ENCODE data around the gene MMD. TPM values are rescaled to one million over a fixed set of nuclear protein-coding genes. Genes with fewer than 3 reads are reported as not detected.
A peak's percentile ranks its signal among the peaks of the same experiment; 100 is the strongest.

The MMD gene
- total RNA-seq, 2 experiments from 2014 or later = 15.3 to 17.4 TPM

DNA sequence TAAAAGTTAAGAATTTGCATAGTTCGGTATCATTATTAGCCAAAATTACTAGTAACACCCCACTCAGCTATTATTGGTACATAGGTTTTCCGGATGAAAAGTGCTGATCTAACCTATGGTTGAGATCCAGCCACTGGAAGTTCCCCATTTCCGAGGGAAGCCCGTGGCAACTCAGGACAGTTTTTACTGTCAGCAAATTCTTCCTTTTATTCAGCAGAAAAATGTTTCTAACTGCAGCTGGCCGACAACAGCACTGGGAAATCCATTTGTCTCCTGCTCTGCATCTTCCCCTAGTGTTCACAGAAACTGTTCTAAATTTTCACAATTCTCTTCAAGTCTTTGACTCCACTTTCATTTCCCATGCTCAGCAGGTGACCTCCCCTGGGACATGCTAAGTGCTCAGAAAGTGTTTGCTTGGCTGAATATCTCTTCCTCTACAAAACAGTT, 15.5 kb upstream of the MMD start:
- Histone ChIP-seq H3K4me1 (ENCODE audit: insufficient read depth, low read length) (no peaks in the 10 kb centered on the region), H3K9me3 (ENCODE audit: control insufficient read depth in 1 of 2, insufficient read depth in 1 of 2, low read length in 2 of 2) (no peaks in the 10 kb centered on the region), H3K27ac (ENCODE audit: low read depth in 1 of 2, low read length in 2 of 2) (no peak overlapping the region), H3K36me3 (ENCODE audit: insufficient read depth, low read length) (no peaks in the 10 kb centered on the region), H3K27me3 (ENCODE audit: control insufficient read depth in 1 of 2, insufficient read depth in 2 of 2, low read length in 2 of 2) (no peaks in the 10 kb centered on the region), H3K4me3 (ENCODE audit: low read length) (no peak overlapping the region)
- H3K36me3 Mint-ChIP-seq (ENCODE audit: low read depth) = no peaks in the 10 kb centered on the region
- intact Hi-C loops (cut with DNase I, micrococcal nuclease) = no loop called here
- CTCF ChIA-PET = no interaction called here
- DNase-seq (peak in 1 of 14 experiments; percentile 15), ATAC-seq (ENCODE audit: poor library complexity) (no peak)
- TF ChIP-seq, protein P1, sequence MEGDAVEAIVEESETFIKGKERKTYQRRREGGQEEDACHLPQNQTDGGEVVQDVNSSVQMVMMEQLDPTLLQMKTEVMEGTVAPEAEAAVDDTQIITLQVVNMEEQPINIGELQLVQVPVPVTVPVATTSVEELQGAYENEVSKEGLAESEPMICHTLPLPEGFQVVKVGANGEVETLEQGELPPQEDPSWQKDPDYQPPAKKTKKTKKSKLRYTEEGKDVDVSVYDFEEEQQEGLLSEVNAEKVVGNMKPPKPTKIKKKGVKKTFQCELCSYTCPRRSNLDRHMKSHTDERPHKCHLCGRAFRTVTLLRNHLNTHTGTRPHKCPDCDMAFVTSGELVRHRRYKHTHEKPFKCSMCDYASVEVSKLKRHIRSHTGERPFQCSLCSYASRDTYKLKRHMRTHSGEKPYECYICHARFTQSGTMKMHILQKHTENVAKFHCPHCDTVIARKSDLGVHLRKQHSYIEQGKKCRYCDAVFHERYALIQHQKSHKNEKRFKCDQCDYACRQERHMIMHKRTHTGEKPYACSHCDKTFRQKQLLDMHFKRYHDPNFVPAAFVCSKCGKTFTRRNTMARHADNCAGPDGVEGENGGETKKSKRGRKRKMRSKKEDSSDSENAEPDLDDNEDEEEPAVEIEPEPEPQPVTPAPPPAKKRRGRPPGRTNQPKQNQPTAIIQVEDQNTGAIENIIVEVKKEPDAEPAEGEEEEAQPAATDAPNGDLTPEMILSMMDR (IDR thresholded peaks at IDR 0.05) = no peak
- H3K27me3 Mint-ChIP-seq = no peaks in the 10 kb centered on the region
- no peak overlapping the region for H3K27ac Mint-ChIP-seq
- POLR2A ChIA-PET = no interaction called here
- H3K4me1 Mint-ChIP-seq (ENCODE audit: low read depth) = peaks cover 9% of the 10 kb centered on the region
- H3K9me3 Mint-ChIP-seq = no peaks in the 10 kb centered on the region
- H3K4me3 Mint-ChIP-seq = no peak overlapping the region

DNA sequence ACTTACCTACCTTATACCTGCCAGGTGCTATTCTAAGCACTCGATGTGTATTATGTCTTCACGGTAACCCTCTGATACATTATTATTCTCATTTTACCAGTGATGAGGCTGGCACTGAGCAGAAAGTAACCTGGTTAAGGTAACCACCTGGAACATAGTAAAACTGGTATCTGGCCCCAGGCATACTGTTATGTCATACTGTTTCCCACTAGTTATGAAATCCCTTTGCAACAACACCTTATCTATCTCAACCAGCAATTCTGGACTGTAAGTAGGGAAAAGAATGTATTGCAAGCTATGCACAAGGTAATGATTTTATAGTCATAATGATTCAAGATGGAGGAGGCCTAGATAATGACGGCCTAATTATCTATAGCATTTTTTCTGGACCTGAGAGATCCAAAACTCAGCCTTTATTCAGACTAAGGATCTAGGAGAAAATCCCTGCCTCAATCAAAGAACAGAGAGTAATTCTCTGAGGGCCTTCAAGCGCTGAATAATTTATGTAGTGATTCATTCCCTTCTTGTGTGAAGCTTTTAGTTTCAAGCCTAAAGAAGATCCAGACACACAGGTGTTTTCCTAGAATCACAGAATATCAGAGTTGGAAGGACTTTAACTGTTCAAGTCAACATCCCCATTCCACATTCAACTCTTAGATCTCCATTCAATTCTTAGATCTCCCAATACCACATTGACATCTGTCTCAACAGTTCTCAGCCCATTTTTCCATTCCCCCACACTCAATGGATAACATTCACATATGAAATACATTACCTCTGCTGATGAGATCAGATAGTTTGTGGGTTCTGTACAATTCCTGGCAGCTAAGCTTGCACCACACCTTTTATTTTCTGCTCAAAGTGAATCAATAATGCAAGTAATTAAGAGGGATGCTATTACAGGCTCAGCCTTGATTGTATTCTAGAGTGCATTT, 14.9 kb upstream of the MMD start:
- DNase-seq (no peak), ATAC-seq (ENCODE audit: poor library complexity) (no peak)
- H3K27ac Mint-ChIP-seq = no peak overlapping the region
- H3K36me3 ChIP-seq (ENCODE audit: insufficient read depth, low read length) = no peaks in the 10 kb centered on the region
- H3K9me3 ChIP-seq (ENCODE audit: control insufficient read depth in 1 of 2, insufficient read depth in 1 of 2, low read length in 2 of 2) = no peaks in the 10 kb centered on the region
- no peaks in the 10 kb centered on the region for H3K27me3 ChIP-seq (ENCODE audit: control insufficient read depth in 1 of 2, insufficient read depth in 2 of 2, low read length in 2 of 2)
- H3K4me3 ChIP-seq (ENCODE audit: low read length) = no peak overlapping the region
- no peaks in the 10 kb centered on the region for H3K27me3 Mint-ChIP-seq
- ChIA-PET POLR2A (interaction anchor here (0.7 kb wide), 1 partner anchor 10 kb away, joined by 3 read pairs; no protein-coding TSS in a partner anchor), CTCF (no interaction called here)
- peaks cover 3% of the 10 kb centered on the region for H3K4me1 ChIP-seq (ENCODE audit: insufficient read depth, low read length)
- no peaks in the 10 kb centered on the region for H3K36me3 Mint-ChIP-seq (ENCODE audit: low read depth)
- no peak overlapping the region for H3K27ac ChIP-seq (ENCODE audit: low read depth in 1 of 2, low read length in 2 of 2)
- no peaks in the 10 kb centered on the region for H3K9me3 Mint-ChIP-seq
- H3K4me1 Mint-ChIP-seq (ENCODE audit: low read depth) = peaks cover 11% of the 10 kb centered on the region
- H3K4me3 Mint-ChIP-seq = no peak overlapping the region
- TF ChIP-seq, protein P1 (IDR thresholded peaks at IDR 0.05) = no peak
- intact Hi-C loops (cut with DNase I, micrococcal nuclease) = no loop called here

DNA sequence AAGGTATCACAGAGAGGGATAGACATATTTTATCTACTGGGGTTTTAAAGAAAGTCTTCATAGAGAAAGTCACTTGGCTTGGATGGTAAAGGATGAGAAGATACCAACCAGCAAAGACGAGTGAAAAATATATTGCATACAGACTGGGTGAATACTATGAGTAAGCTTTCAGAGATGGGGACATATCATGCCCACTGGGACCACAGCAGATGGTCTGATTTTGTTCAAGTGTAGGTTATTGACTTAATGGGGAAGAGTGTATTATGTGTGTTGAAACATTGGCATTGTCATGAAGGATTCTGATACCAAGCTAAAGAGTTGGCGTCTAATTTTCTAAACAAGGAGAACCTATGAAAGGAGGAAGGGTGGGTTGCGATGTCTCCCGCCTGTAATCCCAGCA, 13.8 kb upstream of the MMD start:
- POLR2A ChIA-PET = no interaction called here
- peaks cover 3% of the 10 kb centered on the region for H3K4me1 ChIP-seq (ENCODE audit: insufficient read depth, low read length)
- Mint-ChIP-seq H3K27me3 (no peaks in the 10 kb centered on the region), H3K4me1 (ENCODE audit: low read depth) (peaks cover 11% of the 10 kb centered on the region), H3K27ac (no peak overlapping the region), H3K4me3 (no peak overlapping the region), H3K36me3 (ENCODE audit: low read depth) (no peaks in the 10 kb centered on the region), H3K9me3 (no peaks in the 10 kb centered on the region)
- ATAC-seq (ENCODE audit: poor library complexity) = no peak
- intact Hi-C loops (cut with DNase I, micrococcal nuclease) = no loop called here
- no peak for DNase-seq
- CTCF ChIA-PET = no interaction called here
- no peaks in the 10 kb centered on the region for H3K27me3 ChIP-seq (ENCODE audit: control insufficient read depth in 1 of 2, insufficient read depth in 2 of 2, low read length in 2 of 2)
- no peak overlapping the region for H3K4me3 ChIP-seq (ENCODE audit: low read length)
- no peaks in the 10 kb centered on the region for H3K9me3 ChIP-seq (ENCODE audit: control insufficient read depth in 1 of 2, insufficient read depth in 1 of 2, low read length in 2 of 2)
- H3K27ac ChIP-seq (ENCODE audit: low read depth in 1 of 2, low read length in 2 of 2) = no peak overlapping the region
- TF ChIP-seq, protein P1 (IDR thresholded peaks at IDR 0.05) = no peak
- no peaks in the 10 kb centered on the region for H3K36me3 ChIP-seq (ENCODE audit: insufficient read depth, low read length)

Data from CD4-positive, alpha-beta T cell (primary cell).